Loucy (cell line): ENCODE measurements around the gene PRORP.

ENCODE experiments used
- EZH2phosphoT487 ChIP-seq: fragments of 200-600 bp; IDR thresholded peaks from 2 replicates; pipeline ENCODE4 v1.6.1; 2018; ENCODE audit warnings: antibody characterized with exemption, mild to moderate bottlenecking, moderate library complexity, borderline replicate concordance
- TF ChIP-seq, protein P1 (sequence below): fragments of 200-600 bp; sonication (generic); conservative IDR thresholded peaks from 2 replicates; pipeline ENCODE4 v1.5.1; 2014; ENCODE audit warnings: mild to moderate bottlenecking, antibody characterized with exemption, low read length

DNA sequence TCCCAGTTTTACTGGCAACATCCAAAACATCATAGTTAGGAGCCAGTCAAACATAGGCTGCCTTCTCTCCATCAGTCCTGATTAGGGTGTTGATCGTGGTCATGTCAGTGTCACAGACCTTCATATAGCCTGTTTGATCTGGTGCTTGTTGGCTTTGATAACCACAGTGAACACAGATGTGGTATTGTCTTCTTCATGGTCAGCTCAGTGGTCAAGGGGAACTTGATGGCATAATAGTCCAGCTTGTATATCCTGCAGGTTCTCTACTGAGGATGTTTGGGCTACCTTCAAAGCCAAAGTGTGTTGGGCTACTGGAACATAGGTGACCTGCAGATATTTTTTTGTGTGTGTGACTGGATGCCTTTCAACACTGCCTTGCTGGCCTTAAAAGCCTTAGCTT is 21.7 kb downstream of the PRORP start:
- TF ChIP-seq, protein P1, sequence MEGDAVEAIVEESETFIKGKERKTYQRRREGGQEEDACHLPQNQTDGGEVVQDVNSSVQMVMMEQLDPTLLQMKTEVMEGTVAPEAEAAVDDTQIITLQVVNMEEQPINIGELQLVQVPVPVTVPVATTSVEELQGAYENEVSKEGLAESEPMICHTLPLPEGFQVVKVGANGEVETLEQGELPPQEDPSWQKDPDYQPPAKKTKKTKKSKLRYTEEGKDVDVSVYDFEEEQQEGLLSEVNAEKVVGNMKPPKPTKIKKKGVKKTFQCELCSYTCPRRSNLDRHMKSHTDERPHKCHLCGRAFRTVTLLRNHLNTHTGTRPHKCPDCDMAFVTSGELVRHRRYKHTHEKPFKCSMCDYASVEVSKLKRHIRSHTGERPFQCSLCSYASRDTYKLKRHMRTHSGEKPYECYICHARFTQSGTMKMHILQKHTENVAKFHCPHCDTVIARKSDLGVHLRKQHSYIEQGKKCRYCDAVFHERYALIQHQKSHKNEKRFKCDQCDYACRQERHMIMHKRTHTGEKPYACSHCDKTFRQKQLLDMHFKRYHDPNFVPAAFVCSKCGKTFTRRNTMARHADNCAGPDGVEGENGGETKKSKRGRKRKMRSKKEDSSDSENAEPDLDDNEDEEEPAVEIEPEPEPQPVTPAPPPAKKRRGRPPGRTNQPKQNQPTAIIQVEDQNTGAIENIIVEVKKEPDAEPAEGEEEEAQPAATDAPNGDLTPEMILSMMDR, result no peak
- no peak for TF ChIP-seq EZH2phosphoT487
